Glomerular visceral epithelial cell (primary cell): ENCODE results near the gene LILRB1.
A peak's percentile ranks its signal among the peaks of the same experiment; 100 is the strongest.
"Not testable (repeated sequence)": the region's sequence is repeated elsewhere in the genome, so short reads cannot be mapped to it uniquely, and the experiment has no call there.

Experiments
- DNase-seq: peaks from one replicate; pipeline ENCODE4 v3.0.0-alpha.2; 2016; ENCODE audit errors: extremely low spot score

LILRB1 gene

GRCh38 chr19:54624934-54625730, 5.2 kb upstream of the LILRB1 start:
- not testable (repeated sequence) for DNase-seq

- DNase-seq = no peak
Measured at GRCh38 chr19:54626757-54627156, 3.5 kb upstream of the LILRB1 start.

- DNase-seq = not testable (repeated sequence)
Measured at GRCh38 chr19:54627912-54628311, 2.4 kb upstream of the LILRB1 start.

GRCh38 chr19:54630782-54631181, 498 bp downstream of the LILRB1 start:
- no peak for DNase-seq

GRCh38 chr19:54631489-54632337, 1.4 kb downstream of the LILRB1 start:
- not testable (repeated sequence) for DNase-seq

GRCh38 chr19:54632517-54632916, 2.2 kb downstream of the LILRB1 start:
- DNase-seq = not testable (repeated sequence)

- DNase-seq = no peak
Measured at GRCh38 chr19:54633401-54633800, 3.1 kb downstream of the LILRB1 start.

- DNase-seq = not testable (repeated sequence)
Measured at GRCh38 chr19:54636081-54636480, 5.8 kb downstream of the LILRB1 start.

- no peak for DNase-seq
Measured at GRCh38 chr19:54638683-54639082, 8.4 kb downstream of the LILRB1 start.

GRCh38 chr19:54642953-54643352, 12.7 kb downstream of the LILRB1 start:
- DNase-seq = not testable (repeated sequence)

- not testable (repeated sequence) for DNase-seq
Measured at GRCh38 chr19:54643583-54643982, 13.3 kb downstream of the LILRB1 start.

GRCh38 chr19:54644056-54644455, 13.8 kb downstream of the LILRB1 start:
- DNase-seq = no peak

GRCh38 chr19:54646331-54646841, 16.1 kb downstream of the LILRB1 start:
- no peak for DNase-seq

GRCh38 chr19:54648129-54648528, 17.8 kb downstream of the LILRB1 start:
- no peak for DNase-seq

GRCh38 chr19:54650108-54650655, 19.9 kb downstream of the LILRB1 start:
- no peak for DNase-seq

GRCh38 chr19:54653181-54653809, 23.0 kb downstream of the LILRB1 start:
- DNase-seq = peak; percentile 28

- DNase-seq = no peak
Measured at GRCh38 chr19:54654447-54655321, 24.4 kb downstream of the LILRB1 start.

- DNase-seq = no peak
Measured at GRCh38 chr19:54659300-54659699, 29.0 kb downstream of the LILRB1 start.

GRCh38 chr19:54660306-54660705, 30.0 kb downstream of the LILRB1 start:
- no peak for DNase-seq

GRCh38 chr19:54660964-54661363, 30.7 kb downstream of the LILRB1 start:
- no peak for DNase-seq
